ENCODE results near the gene UPK3A.
"Not testable (repeated sequence)": the region's sequence is repeated elsewhere in the genome, so short reads cannot be mapped to it uniquely, and the experiment has no call there.

Gene UPK3A

DNA sequence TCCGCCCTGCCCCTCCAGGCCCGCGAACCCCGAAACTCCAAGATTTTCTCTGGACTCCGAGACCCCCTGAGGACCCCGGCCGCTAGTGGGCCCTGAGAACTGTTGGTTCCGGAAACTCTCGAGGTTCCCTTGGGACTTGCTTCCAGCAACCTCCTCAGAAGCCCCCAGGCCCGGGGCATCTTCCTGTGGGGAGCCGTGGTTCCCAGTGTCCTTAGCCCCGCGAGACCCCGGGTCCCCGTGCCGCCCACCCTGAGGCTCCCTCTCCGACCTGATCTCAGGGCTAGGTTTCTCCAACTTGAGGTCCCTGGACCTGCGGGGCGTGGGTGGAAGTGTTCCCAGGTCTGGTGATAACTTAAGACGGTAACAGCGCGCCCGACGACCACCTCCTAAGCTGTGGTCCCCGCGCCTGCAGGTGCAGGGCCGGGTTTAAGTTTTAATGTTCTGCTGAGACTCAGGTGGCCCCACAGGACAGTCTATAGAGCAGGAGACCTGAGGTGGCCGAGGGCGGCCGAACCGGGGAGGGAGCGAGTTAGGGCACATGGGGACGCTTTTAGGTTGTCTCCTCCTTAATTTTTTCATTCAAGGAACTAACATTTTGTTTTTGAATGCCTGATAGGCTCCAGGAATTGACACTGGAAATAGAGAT is 25.7 kb downstream of the UPK3A start:
- no peak for DNase-seq

DNA sequence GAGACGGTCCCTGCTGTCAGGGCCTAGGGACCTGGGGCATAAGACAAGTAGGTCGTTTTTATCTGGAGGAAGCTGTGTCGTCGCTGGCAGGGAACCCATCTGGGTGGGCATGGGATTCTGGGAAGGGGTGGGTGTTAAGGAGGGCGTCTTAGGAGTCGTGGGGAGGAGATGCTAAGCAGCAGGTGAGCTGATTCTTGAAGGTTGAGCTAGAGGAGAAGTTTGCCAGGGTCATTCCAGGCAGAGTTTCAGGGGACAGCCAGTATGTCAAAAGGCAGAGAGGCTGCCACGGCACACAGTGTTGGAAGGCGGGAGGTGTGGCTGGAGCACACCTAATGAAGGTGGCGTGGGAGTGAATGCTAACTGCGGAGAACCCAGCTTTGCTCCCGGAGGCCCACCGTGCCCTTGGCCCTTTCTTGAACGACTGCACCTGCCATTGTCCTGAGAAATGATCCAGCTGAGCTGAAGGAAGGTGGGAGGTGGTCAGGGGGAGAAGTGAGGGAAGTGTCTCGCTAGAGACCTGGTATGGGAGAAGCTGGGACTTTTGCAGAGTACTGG is 26.3 kb downstream of the UPK3A start:
- no peak for DNase-seq

DNA sequence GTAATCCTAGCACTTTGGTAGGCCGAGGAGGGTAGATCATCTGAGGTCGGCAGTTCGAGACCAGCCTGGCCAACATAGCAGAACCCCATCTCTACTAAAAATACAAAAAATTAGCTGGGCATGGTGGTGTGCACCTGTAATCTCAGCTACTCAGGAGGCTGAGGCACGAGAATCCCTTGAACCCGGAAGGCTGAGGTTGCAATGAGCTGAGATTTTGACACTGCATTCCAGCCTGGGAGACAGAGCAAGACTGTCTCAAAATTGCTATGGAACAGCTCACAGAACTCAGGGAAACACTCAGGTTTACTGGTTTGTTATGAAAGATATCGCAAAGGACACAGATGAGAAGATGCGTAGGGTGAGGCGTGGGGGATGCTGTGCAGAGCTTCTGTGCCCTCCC is 27.7 kb downstream of the UPK3A start:
- DNase-seq, result no peak

- no peak for DNase-seq
Observed at GRCh38 chr22:45312856-45313255, 28.1 kb downstream of the UPK3A start.

DNA sequence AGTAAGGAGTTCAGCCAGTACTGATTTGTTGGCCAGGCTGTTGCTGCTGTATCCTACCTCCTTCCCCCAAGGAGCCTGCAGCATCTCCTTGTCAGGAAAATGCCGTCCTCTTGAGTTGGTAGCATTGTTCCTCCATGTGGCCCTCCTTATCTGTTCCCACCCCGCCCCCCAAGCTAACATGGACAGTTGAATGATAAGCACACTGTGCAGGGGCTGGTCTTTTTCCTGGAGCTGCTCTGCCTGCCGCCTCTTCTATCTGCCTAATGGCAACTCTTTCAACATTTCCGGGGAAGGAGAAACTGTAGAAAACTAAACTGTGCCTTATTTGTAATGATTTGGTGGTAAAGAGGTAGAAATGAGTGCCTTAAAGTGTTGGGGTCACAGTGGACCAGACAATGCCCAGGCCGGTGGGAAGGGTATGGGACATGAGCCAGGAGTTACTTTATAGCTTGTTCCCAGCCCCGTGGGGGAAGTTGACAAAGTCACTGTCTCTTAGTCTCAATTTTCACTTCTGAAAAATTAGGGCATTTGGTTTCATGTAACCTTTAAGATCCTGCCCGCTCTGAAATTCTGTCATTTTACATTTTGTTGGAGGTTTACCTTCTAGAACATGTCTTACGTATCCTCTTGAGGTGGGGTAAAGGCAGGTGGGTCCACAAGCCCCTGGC is 29.4 kb downstream of the UPK3A start:
- DNase-seq, result no peak

- DNase-seq, result no peak
Observed at GRCh38 chr22:45314786-45315185, 30.0 kb downstream of the UPK3A start.

GRCh38 chr22:45316796-45317526 is 32.2 kb downstream of the UPK3A start:
- DNase-seq, result no peak

DNA sequence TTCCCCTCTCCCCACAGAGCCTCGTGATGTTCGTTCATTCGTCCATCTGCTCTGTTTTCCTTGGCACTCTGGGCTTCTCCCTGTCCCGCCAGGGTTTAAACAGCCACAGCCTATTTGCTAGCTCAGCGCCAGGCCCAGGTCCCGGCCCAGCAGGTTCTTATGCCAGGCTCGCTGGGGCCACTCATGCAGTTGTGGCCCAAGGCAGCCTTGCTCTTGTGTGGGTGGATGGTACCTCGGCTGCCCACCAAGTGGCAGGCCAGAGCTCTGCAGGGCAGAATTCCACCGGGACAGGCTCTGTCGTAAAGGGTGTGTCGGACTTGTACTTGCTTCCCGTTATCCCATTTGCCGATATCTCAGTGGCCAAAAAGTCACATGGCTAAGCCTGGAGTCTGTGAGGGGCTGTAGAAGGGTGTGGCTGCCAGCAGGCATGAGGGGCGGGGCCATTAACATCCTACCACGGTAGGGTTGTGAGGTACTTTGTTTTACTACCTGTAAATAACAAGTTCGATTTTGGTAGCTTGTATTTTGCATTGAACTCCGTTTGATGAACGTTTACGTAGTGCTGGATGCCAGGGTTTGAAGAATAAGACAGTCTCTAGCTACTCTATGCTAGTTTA is 32.9 kb downstream of the UPK3A start:
- no peak for DNase-seq

DNA sequence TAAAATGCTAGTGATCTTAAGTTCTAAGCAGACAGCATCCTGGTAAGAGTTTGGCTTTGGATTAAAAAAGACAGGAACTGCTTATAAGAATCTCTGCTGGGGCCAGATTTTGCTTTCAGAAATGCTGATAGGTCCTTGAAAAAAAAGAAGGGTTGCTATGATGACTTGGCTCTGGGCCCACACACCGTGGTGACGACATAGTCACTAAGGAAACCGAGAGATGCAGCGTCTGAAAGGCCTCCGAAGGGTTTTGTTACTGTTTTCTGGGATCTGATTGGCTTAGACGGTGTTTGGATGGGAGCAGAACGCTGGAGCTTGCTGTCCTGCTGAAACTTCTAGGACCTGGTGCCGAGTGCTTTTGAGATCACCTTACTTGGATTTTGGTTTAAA is 33.4 kb downstream of the UPK3A start:
- no peak for DNase-seq

GRCh38 chr22:45318558-45319323 is 34.0 kb downstream of the UPK3A start:
- DNase-seq, result no peak

- DNase-seq, result no peak
Observed at GRCh38 chr22:45319324-45319685, 34.6 kb downstream of the UPK3A start.

- no peak for DNase-seq
Observed at GRCh38 chr22:45320357-45320976, 35.7 kb downstream of the UPK3A start.

DNA sequence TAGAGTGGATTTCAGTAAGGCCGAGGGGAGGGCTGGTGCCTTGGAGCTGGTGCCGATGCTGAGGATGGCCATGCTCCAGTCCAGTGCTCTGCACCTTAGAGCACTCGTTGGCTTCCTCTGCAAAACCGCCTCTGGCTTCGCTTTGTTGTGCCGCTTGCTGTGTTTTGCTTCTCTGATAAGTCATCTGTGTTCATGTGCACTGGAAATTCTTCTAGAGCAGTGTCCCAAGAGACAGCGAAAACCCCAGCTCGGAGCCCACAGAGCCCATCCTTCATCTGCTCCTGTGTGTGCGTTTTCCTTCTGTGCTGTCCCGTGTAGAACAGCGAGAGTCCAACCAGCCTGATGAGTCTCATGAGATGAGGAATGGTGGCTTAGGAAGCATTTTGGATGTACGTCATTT is 37.1 kb downstream of the UPK3A start:
- no peak for DNase-seq

GRCh38 chr22:45322873-45323525 is 38.2 kb downstream of the UPK3A start:
- DNase-seq, result no peak

DNA sequence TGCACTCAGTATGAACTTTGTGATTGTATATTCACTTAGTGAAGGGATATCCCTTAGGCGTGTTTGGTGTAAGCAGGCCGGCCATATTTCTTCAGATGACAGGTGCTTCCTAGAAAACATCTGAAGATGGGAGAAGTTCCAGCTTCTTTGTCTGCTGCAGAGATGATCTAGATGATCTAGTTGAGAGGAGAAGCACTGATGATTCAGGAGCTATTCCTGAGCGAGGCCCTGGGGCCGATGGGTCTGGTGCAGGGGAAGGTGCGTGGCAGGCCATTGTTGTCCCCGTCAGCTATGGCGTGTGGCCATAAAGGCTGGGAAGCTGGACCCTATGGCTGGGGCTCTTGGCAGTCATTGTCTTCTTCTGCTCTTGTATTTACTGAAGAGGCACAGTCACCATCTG is 38.9 kb downstream of the UPK3A start:
- no peak for DNase-seq

GRCh38 chr22:45324311-45324711 is 39.6 kb downstream of the UPK3A start:
- no peak for DNase-seq

DNA sequence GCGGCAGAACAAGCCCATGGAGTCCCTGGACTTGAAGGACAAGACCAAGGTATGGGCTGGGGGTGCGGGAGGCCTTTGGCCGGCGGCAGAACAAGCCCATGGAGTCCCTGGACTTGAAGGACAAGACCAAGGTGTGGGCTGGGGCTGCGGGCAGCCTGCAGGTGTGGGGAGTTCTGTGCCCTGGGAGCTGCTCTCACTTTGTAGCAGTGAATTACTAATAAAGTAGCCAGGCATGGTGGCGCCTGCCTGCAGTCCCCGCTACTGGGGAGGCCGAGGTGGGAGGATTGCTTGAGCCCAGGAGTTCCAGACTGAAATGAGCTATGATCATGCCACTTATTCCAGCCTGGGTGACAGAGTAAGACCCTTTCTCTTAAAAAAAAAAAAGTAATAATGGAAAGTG is 43.5 kb downstream of the UPK3A start:
- DNase-seq, result not testable (repeated sequence)

GRCh38 chr22:45328822-45329529 is 44.2 kb downstream of the UPK3A start:
- DNase-seq, result no peak

- no peak for DNase-seq
Observed at GRCh38 chr22:45329530-45329936, 44.8 kb downstream of the UPK3A start.

GRCh38 chr22:45330548-45330947 is 45.8 kb downstream of the UPK3A start:
- no peak for DNase-seq

DNA sequence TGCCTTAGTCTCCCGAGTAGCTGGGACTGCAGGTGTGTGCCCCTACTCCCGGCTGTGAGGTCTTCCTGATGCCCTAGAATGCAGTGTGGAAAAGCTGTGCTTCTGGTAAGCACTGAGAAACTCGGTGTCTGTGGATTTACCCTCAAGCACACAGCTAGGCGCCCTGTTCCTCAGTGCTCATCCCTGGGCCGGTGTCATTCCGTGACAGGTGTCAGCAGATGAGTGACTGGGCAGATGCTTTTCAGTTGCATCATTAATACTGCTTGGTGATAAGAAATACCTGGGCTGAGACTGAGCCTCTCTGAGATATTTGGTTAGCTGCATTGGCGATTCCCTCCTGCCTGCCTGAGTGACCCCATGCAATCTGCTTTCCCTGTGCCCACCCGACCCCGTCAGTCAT is 46.7 kb downstream of the UPK3A start:
- no peak for DNase-seq
